ENCODE data around the gene PTDSS2. TPM values are rescaled to one million over a fixed set of nuclear protein-coding genes. Genes with fewer than 3 reads are reported as not detected.

The PTDSS2 gene
- total and polyA plus RNA-seq, 4 donors = 5.1 to 15.6 (median 10.2) TPM

GRCh38 chr11:533586-534395 is 83.7 kb downstream of the PTDSS2 start:
- Histone ChIP-seq H3K36me3 (ENCODE audit: control insufficient read depth in 4 of 4, insufficient read depth in 3 of 4, low read depth in 1 of 4, low read length in 3 of 4) (peaks cover 0 to 11% (median 6%) of the 10 kb centered on the region in 4 donors), H3K27me3 (ENCODE audit: control insufficient read depth in 4 of 4, insufficient read depth in 4 of 4, low read length in 3 of 4) (no peaks in the 10 kb centered on the region), H3K4me1 (ENCODE audit: control insufficient read depth in 4 of 4, insufficient read depth in 4 of 4, low read length in 3 of 4) (peaks cover 8 to 34% (median 26%) of the 10 kb centered on the region in 4 donors), H3K27ac (ENCODE audit: low read depth in 1 of 2, low read length in 2 of 2) (no peak overlapping the region), H3K9ac (ENCODE audit: low read depth in 1 of 2, low read length in 2 of 2) (peak overlapping the region in 1 of 2 donors; percentile 38), H3K9me3 (ENCODE audit: control insufficient read depth in 4 of 4, low read length in 3 of 4) (no peaks in the 10 kb centered on the region), H3K4me3 (ENCODE audit: low read depth in 1 of 3, low read length in 3 of 3) (peak overlapping the region in 1 of 3 donors; percentile 87)
- peak; percentile 32 for DNase-seq (ENCODE audit: low spot score)
- 96% methylated on average over 37 of the region's 37 CpGs for WGBS
- TF ChIP-seq NR2F2 (IDR thresholded peaks at IDR 0.05) = no peak
- TF ChIP-seq SP1 (IDR thresholded peaks at IDR 0.05) = no peak
- no peak for TF ChIP-seq ATF3 (IDR thresholded peaks at IDR 0.05)
- TF ChIP-seq RXRA (IDR thresholded peaks at IDR 0.05) = no peak
- TF ChIP-seq RAD21 (IDR thresholded peaks at IDR 0.05) = no peak
- TF ChIP-seq YY1 (IDR thresholded peaks at IDR 0.05) = no peak
- no peak for TF ChIP-seq HNF4G (IDR thresholded peaks at IDR 0.05)
- TF ChIP-seq TAF1 (conservative IDR thresholded peaks at IDR 0.05) = no peak
- no peak for TF ChIP-seq GABPA (IDR thresholded peaks at IDR 0.05 in 1 of 2, conservative IDR thresholded peaks at IDR 0.05 in 1 of 2)
- TF ChIP-seq CTCF (IDR thresholded peaks at IDR 0.05; ENCODE audit: low read depth, low read length, missing input control) = no peak
- no peak for TF ChIP-seq FOXA1 (IDR thresholded peaks at IDR 0.05)
- no peak for TF ChIP-seq JUND (IDR thresholded peaks at IDR 0.05)
- no peak for TF ChIP-seq FOXA2 (IDR thresholded peaks at IDR 0.05)

GRCh38 chr11:534396-535209 is 84.5 kb downstream of the PTDSS2 start:
- H3K36me3 ChIP-seq (ENCODE audit: control insufficient read depth in 4 of 4, insufficient read depth in 3 of 4, low read depth in 1 of 4, low read length in 3 of 4) = peaks cover 0 to 11% (median 6%) of the 10 kb centered on the region in 4 donors
- WGBS = 12% methylated on average over 66 of the region's 66 CpGs
- no peaks in the 10 kb centered on the region for H3K27me3 ChIP-seq (ENCODE audit: control insufficient read depth in 4 of 4, insufficient read depth in 4 of 4, low read length in 3 of 4)
- H3K27ac ChIP-seq (ENCODE audit: low read depth in 1 of 2, low read length in 2 of 2) = no peak overlapping the region
- H3K9me3 ChIP-seq (ENCODE audit: control insufficient read depth in 4 of 4, low read length in 3 of 4) = no peaks in the 10 kb centered on the region
- peak overlapping the region; percentile 38 for H3K9ac ChIP-seq (ENCODE audit: low read depth in 1 of 2, low read length in 2 of 2)
- peaks cover 8 to 34% (median 26%) of the 10 kb centered on the region in 4 donors for H3K4me1 ChIP-seq (ENCODE audit: control insufficient read depth in 4 of 4, insufficient read depth in 4 of 4, low read length in 3 of 4)
- peak; percentile 39 for DNase-seq (ENCODE audit: low spot score)
- peak overlapping the region in 2 of 3 donors; percentile 67 to 87 for H3K4me3 ChIP-seq (ENCODE audit: low read depth in 1 of 3, low read length in 3 of 3)
- TF ChIP-seq EGR1 (IDR thresholded peaks at IDR 0.05; ENCODE audit: low read depth in 2 of 2) (no peak), FOXA1 (IDR thresholded peaks at IDR 0.05) (no peak), HNF4A (conservative IDR thresholded peaks at IDR 0.05) (no peak), RAD21 (IDR thresholded peaks at IDR 0.05) (no peak), GABPA (IDR thresholded peaks at IDR 0.05 in 1 of 2, conservative IDR thresholded peaks at IDR 0.05 in 1 of 2) (no peak), JUND (IDR thresholded peaks at IDR 0.05) (no peak), ATF3 (IDR thresholded peaks at IDR 0.05) (no peak), RXRA (IDR thresholded peaks at IDR 0.05) (no peak), SP1 (IDR thresholded peaks at IDR 0.05) (no peak), HNF4G (IDR thresholded peaks at IDR 0.05) (no peak), ZBTB33 (IDR thresholded peaks at IDR 0.05) (no peak), REST (IDR thresholded peaks at IDR 0.05) (no peak), YY1 (IDR thresholded peaks at IDR 0.05) (no peak), NR2F2 (IDR thresholded peaks at IDR 0.05) (no peak), MAX (IDR thresholded peaks at IDR 0.05) (no peak), TAF1 (conservative IDR thresholded peaks at IDR 0.05) (no peak), FOXA2 (IDR thresholded peaks at IDR 0.05) (no peak)
